ENCODE measurements around the gene NTNG1.

GRCh38 chr1:107486349-107486748 lies 345.5 kb downstream of the NTNG1 start:
- TF ChIP-seq CTCF (IDR thresholded peaks at IDR 0.05; ENCODE audit: insufficient read depth, low read depth, low read length) (no peak), EZH2 (IDR thresholded peaks at IDR 0.05; ENCODE audit: insufficient read depth, low read length) (no peak)
